Neuronal stem cell (in vitro differentiated cells): ENCODE data around the gene ADGB.
A peak's percentile ranks its signal among the peaks of the same experiment; 100 is the strongest.

Source experiments
- DNase-seq: peaks from one replicate; pipeline ENCODE4 v3.0.0-alpha.2; 2013; ENCODE audit warnings: low spot score
- H2AFZ ChIP-seq: one replicate; pipeline ENCODE4 v1.6.1; 2013; ENCODE audit warnings: mild to moderate bottlenecking, low read length, inconsistent platforms
- H2AK5ac ChIP-seq: 2 replicates; pipeline ENCODE4 v1.6.1; 2013; ENCODE audit warnings: low read depth, mild to moderate bottlenecking, inconsistent platforms, low read length, moderate library complexity, mixed read lengths
- H2BK120ac ChIP-seq: 2 replicates; pipeline ENCODE4 v1.6.1; 2013; ENCODE audit warnings: low read depth, mild to moderate bottlenecking, inconsistent platforms, low read length, moderate library complexity, mixed read lengths
- H2BK12ac ChIP-seq: one replicate; pipeline ENCODE4 v1.6.1; 2013; ENCODE audit warnings: low read length, inconsistent platforms
- H2BK15ac ChIP-seq: 2 replicates; pipeline ENCODE4 v1.6.1; 2013; ENCODE audit warnings: mild to moderate bottlenecking, low read length, inconsistent platforms, mixed read lengths
- H2BK5ac ChIP-seq: one replicate; pipeline ENCODE4 v1.6.1; 2013; ENCODE audit warnings: inconsistent platforms, mild to moderate bottlenecking, low read length, moderate library complexity
- H3K14ac ChIP-seq: one replicate; pipeline ENCODE4 v1.6.1; 2013; ENCODE audit warnings: low read length, inconsistent platforms
- H3K18ac ChIP-seq: 2 replicates; pipeline ENCODE4 v1.6.1; 2013; ENCODE audit warnings: low read length, inconsistent platforms
- H3K23ac ChIP-seq: 2 replicates; pipeline ENCODE4 v1.6.1; 2013; ENCODE audit warnings: low read depth, mild to moderate bottlenecking, mixed read lengths, low read length, inconsistent platforms; ENCODE audit not compliant: poor library complexity
- H3K27ac ChIP-seq: replicated peaks from 3 replicates; pipeline ENCODE4 v1.5.1; 2013; ENCODE audit warnings: low read length, inconsistent platforms
- H3K27me3 ChIP-seq, 3 experiments: 2 replicates each; pipeline ENCODE4 v1.6.1; 2013; ENCODE audit warnings: low read length in 3 of 3, mild to moderate bottlenecking in 2 of 3, inconsistent platforms in 1 of 3, low read depth in 1 of 3, mixed read lengths in 1 of 3, moderate library complexity in 1 of 3; ENCODE audit not compliant: control insufficient read depth in 3 of 3, insufficient read depth in 3 of 3
- H3K36me3 ChIP-seq, 2 donors: replicated peaks in 1 of 2; 2 replicates each; pipeline ENCODE4 v1.6.1; 2013; ENCODE audit warnings: low read length in 2 of 2; ENCODE audit not compliant: control insufficient read depth in 2 of 2, insufficient read depth in 2 of 2
- H3K4ac ChIP-seq: 2 replicates; pipeline ENCODE4 v1.6.1; 2013; ENCODE audit warnings: inconsistent platforms, mild to moderate bottlenecking, low read length, moderate library complexity
- H3K4me1 ChIP-seq, 2 donors: 1 replicate in 1 of 2; 2 replicates in 1 of 2; pipeline ENCODE4 v1.6.1; 2013; ENCODE audit warnings: low read length in 2 of 2, low read depth in 1 of 2; ENCODE audit not compliant: control insufficient read depth in 2 of 2, insufficient read depth in 1 of 2
- H3K4me2 ChIP-seq: one replicate; pipeline ENCODE4 v1.6.1; 2013; ENCODE audit warnings: mild to moderate bottlenecking, low read length, inconsistent platforms; ENCODE audit not compliant: insufficient read depth, poor library complexity, severe bottlenecking
- H3K4me3 ChIP-seq, 2 donors: 2 replicates each; pipeline ENCODE4 v1.5.1; 2013; ENCODE audit warnings: low read length in 2 of 2, mild to moderate bottlenecking in 2 of 2, inconsistent platforms in 1 of 2, moderate library complexity in 1 of 2
- H3K79me1 ChIP-seq: one replicate; pipeline ENCODE4 v1.6.1; 2013; ENCODE audit warnings: low read depth, mild to moderate bottlenecking, inconsistent platforms, low read length, moderate library complexity
- H3K9ac ChIP-seq: one replicate; pipeline ENCODE4 v1.6.1; 2013; ENCODE audit warnings: mild to moderate bottlenecking, low read depth, low read length, inconsistent platforms; ENCODE audit not compliant: poor library complexity
- H3K9me3 ChIP-seq, 2 donors: replicated peaks in 1 of 2; 2 replicates each; pipeline versions ENCODE3 to v1.6.1; 2013; ENCODE audit warnings: low read length in 2 of 2, mild to moderate bottlenecking in 2 of 2, inconsistent platforms in 1 of 2, low read depth in 1 of 2, mixed read lengths in 1 of 2, moderate library complexity in 1 of 2; ENCODE audit not compliant: control insufficient read depth in 2 of 2, insufficient read depth in 1 of 2
- H4K8ac ChIP-seq: one replicate; pipeline ENCODE4 v1.6.1; 2013; ENCODE audit warnings: low read depth, mild to moderate bottlenecking, inconsistent platforms, low read length, moderate library complexity
- H4K91ac ChIP-seq: one replicate; pipeline ENCODE4 v1.6.1; 2013; ENCODE audit warnings: low read length, low read depth, mild to moderate bottlenecking, inconsistent platforms; ENCODE audit not compliant: poor library complexity
- WGBS, 2 donors: extraction: QIAGEN DNeasy Blood & Tissue Kit; methylation state at CpG; one replicate each; pipeline ENCODE4 v1.1.7; 2013; ENCODE audit warnings: missing lambda C conversion rate in 2 of 2, mixed read lengths in 1 of 2; ENCODE audit not compliant: insufficient read length in 2 of 2, insufficient replicate concordance in 1 of 2; ENCODE audit errors: extremely low coverage in 2 of 2; 5-methylcytosine and 5-hydroxymethylcytosine counted together

Gene ADGB

DNA sequence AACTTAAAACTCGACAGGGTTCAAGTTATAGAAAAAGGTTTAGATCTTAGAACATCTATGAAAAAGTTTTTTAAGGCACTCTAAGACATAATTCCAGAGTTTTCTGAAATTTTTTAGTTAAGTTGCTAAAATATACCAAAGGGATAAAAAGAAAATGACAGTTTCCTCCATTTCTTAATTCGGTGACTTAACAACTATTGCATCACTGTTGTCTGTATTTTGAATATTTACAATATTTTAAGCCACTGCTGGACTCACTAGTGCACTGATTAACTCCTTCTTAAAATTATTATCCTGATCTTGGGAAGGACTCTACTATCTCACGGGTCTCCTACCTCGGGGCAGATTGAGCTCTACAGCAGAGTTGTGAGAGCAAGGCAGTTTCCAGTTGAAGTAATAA is 91.0 kb downstream of the ADGB start:
- Histone ChIP-seq H3K4me2 (no peak overlapping the region), H3K23ac (no peak overlapping the region), H3K4me1 (no peaks in the 10 kb centered on the region), H4K91ac (no peak overlapping the region), H3K14ac (no peak overlapping the region), H4K8ac (no peak overlapping the region), H3K9ac (no peak overlapping the region), H2BK15ac (no peak overlapping the region), H3K4me3 (no peak overlapping the region), H3K79me1 (no peaks in the 10 kb centered on the region), H3K9me3 (no peaks in the 10 kb centered on the region), H2BK120ac (no peak overlapping the region), H3K27ac (no peak overlapping the region), H3K18ac (no peak overlapping the region), H2BK12ac (no peak overlapping the region), H3K27me3 (no peaks in the 10 kb centered on the region), H3K36me3 (no peaks in the 10 kb centered on the region), H2AK5ac (no peak overlapping the region), H2BK5ac (no peak overlapping the region), H3K4ac (no peak overlapping the region), H2AFZ (no peak overlapping the region)
- no CpG with 5 or more reads among the region's 4 CpGs for WGBS, 2 donors
- no peak for DNase-seq

DNA sequence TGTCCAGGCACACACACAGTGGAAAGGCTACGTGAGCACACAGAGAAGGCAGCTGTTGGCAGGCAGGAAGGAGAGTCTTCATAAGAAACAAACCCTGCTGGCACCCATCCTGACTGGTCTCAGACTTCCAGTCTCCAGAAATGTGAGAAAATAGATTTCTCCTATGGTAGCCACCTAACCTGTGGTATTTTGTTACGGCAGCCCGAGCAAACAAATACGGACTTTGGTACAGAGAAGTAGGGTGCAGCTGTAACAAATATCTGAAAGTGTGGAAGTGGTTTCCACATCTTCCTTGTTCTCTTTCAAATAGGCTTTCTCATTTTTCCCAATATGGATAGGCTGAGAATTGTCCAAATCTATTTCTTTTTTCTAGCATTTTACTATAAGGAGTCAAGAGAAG is 94.6 kb downstream of the ADGB start:
- Histone ChIP-seq H3K4ac (no peak overlapping the region), H3K4me2 (no peak overlapping the region), H2BK120ac (no peak overlapping the region), H3K9ac (no peak overlapping the region), H4K91ac (no peak overlapping the region), H2BK5ac (no peak overlapping the region), H3K27me3 (no peaks in the 10 kb centered on the region), H3K27ac (no peak overlapping the region), H2AK5ac (no peak overlapping the region), H2BK12ac (no peak overlapping the region), H3K9me3 (no peaks in the 10 kb centered on the region), H3K18ac (no peak overlapping the region), H2BK15ac (no peak overlapping the region), H4K8ac (no peak overlapping the region), H3K23ac (no peak overlapping the region), H3K36me3 (no peaks in the 10 kb centered on the region), H2AFZ (no peak overlapping the region), H3K79me1 (no peaks in the 10 kb centered on the region), H3K4me3 (no peak overlapping the region), H3K14ac (no peak overlapping the region), H3K4me1 (no peaks in the 10 kb centered on the region)
- no peak for DNase-seq
- whole genome bisulfite sequencing, 2 donors = no CpG with 5 or more reads among the region's 4 CpGs

- Histone ChIP-seq H4K91ac (no peak overlapping the region), H3K27me3 (no peaks in the 10 kb centered on the region), H3K4me2 (no peak overlapping the region), H3K9ac (no peak overlapping the region), H2BK120ac (no peak overlapping the region), H2BK5ac (no peak overlapping the region), H3K4me3 (no peak overlapping the region), H2AK5ac (no peak overlapping the region), H3K4ac (no peak overlapping the region), H3K36me3 (no peaks in the 10 kb centered on the region), H2AFZ (no peak overlapping the region), H2BK15ac (no peak overlapping the region), H3K4me1 (no peaks in the 10 kb centered on the region), H3K79me1 (no peaks in the 10 kb centered on the region), H3K27ac (no peak overlapping the region), H2BK12ac (no peak overlapping the region), H3K23ac (no peak overlapping the region), H4K8ac (no peak overlapping the region), H3K18ac (no peak overlapping the region), H3K14ac (no peak overlapping the region), H3K9me3 (no peaks in the 10 kb centered on the region)
- WGBS, 2 donors = no CpG with 5 or more reads among the region's 2 CpGs
- no peak for DNase-seq
Observed at GRCh38 chr6:146697921-146698320, 99.1 kb downstream of the ADGB start.

- Histone ChIP-seq H3K4me2 (no peak overlapping the region), H2BK15ac (no peak overlapping the region), H3K36me3 (no peaks in the 10 kb centered on the region), H2AFZ (no peak overlapping the region), H4K8ac (no peak overlapping the region), H3K27ac (no peak overlapping the region), H2BK12ac (no peak overlapping the region), H2AK5ac (no peak overlapping the region), H3K4ac (no peak overlapping the region), H3K18ac (no peak overlapping the region), H2BK5ac (no peak overlapping the region), H4K91ac (no peak overlapping the region), H3K27me3 (no peaks in the 10 kb centered on the region), H3K4me1 (no peaks in the 10 kb centered on the region), H3K14ac (no peak overlapping the region), H3K9ac (no peak overlapping the region), H3K9me3 (no peaks in the 10 kb centered on the region), H3K4me3 (no peak overlapping the region), H3K79me1 (no peaks in the 10 kb centered on the region), H3K23ac (no peak overlapping the region), H2BK120ac (no peak overlapping the region)
- DNase-seq = peak; percentile 44
- WGBS, 2 donors = no CpG with 5 or more reads among the region's 6 CpGs
Observed at GRCh38 chr6:146700078-146700686, 101.4 kb downstream of the ADGB start.
